Bone marrow (tissue), 2 donors: Measurements from ENCODE around the gene CNPPD1.

Experiments used
- DNase-seq, 2 donors: peaks; one replicate each; lab custom pipeline; 2025; lab: John Stamatoyannopoulos, UW

Gene CNPPD1

DNA sequence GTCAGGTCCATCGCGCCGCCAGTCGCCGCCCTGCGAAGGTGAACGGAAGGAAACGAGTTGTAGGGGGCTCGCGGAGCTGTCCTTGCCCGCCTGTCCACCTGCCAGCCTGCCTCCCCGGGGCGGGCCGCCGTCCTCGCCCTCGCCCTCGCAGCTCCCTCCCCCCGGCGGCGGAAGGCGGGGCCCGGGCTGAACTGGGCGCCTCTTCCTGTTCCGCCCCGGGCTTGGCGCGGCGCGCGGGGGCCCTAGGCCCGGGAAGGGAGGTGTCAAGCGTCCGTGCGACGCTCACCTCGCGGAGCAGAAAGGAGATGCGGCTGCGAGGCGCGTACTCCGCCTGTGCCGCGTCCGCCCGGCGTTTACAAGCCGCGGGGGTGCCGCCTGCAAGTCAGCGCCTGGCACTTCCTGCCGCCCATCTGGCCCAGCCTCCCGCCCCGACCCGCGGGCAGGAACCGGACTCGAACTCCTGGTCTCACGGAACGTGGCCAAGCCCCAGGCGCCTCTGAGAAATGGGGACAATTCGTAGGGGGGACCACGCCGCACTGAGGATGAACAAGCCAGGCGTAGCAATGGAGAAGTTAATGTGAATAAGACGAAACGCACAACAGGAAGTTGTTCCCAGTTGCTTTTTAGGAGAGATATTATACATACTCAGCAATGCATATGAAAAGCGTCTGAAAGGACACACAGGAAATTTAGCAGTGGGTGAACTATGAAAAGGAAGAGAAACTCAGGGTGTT lies at the start of gene CNPPD1:
Gene CNPPD1 (minus strand): TSS at position 108 of the 734 bp plus-strand sequence. CDS start 97 bp downstream, at position 11.
- DNase-seq, result peak; percentile 66 to 75

DNA sequence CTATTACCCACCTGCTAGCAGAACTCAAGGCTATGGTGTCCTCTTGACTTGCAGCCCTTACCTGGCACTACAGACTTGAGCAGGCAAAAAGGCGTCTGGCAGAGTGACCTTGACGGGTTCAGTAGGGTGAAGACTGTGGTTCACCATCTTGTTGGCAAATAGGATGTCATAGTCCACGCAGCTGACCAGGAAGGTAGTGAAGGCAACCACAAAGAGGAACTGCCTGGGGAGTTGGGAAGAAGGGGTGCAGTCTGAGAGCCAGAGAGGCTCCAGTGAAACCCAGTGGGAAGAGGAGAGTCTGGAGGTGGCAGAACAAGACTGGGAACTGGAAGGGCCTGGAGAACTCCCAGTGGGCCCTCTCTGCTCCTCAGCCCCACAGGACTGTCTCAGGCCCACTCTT lies 48.6 kb upstream of the CNPPD1 start:
- no peak for DNase-seq

DNA sequence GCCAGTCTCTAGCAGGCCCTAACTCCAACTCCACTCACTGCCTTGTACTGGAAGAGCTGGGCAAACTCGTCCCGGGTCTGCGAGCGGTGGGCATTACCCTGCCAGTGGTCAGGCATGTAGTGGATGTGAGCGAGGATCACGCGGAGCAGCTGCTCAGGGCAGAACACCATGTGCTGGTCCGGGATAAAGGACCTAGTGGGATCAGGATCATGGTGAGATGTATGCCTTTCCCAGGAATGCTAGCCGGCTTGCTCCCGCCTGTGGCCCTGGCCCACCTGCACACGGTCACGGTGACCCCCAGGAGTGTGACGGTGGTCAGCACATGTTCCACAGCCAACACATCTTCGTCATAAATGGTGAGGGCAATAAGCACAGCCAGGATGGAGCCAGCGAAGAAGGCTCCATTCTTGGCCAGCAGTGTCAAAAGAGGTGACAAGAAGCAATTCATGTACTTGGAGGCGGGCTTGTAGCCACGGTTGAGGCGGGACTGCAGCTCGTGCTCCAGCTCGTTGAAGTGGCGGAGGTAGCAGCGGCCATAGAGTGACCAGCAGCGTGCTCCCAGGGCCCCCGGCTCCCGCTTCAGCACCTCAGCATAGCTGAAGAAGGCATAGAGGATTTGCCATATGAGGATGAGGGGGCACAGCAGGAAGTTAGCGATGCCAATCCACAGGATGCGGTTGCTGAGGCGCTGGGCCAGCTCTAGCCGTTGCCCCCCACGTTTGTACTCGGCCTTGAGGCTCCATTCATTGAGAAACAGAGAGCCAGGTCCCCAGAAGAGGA lies 47.3 kb upstream of the CNPPD1 start:
- DNase-seq, result no peak

DNA sequence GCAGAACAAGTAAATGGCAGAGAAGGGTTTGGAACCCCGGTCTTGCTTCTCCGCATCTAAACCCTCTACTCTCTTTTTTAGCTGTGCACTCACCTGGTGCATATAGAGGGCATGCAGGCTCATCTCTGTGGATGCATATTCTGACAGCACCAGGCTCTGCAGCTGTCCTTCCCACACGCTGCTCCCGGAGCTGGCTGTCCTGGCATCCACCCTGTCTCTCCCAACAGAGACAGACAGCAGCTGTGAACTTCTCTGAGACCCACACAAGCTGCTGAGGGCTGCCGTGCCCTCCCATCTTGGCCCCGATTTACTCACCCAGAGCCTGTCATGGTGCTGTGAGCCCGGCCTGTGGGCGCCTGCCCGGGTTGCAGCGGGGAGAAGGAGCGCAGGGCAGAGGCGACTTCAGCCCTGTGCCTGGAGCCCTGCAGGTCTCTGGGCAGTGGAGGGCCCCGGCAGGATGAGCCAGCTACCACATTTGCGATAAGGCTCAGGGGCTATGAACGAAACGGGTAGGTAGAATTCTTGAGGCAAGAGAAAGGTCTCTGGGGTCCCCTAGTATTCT lies 45.3 kb upstream of the CNPPD1 start:
- DNase-seq, result no peak

DNA sequence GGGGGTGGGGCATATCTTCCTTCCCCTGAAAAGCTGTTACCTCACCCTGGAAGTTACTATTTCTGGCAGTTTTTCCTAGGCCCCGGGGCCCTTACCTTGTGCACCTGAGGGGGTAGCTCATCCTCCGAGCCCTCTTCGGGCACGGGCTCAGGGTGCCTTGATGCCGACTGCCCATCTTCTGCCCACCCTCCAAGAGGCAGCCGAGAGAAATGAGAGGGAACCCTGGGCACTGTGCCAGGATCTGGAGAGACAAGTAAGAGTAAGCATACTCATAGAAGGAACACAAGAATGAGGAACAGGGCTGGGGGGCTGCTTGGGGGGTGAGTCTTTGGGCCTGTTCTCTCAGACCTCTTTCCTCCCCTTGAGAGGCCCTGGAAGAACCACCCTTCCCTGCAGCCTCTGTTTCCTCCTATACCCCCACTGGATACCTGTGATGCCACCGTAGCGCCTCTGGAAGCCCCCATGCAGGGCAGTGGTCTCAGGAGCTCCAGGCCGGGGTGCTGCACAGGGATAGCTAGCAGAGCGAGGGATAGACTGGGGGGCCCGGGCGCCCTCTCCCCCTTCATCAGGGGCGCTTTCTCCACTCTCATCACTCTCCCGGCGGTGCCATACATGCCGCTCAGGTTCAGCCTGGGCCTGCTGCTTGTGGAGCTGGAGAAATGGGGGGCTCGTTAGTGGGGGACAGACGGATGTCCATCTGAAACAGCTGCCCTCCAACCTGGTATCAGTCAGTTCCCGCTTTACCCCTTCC lies 44.1 kb upstream of the CNPPD1 start:
- DNase-seq, result no peak

DNA sequence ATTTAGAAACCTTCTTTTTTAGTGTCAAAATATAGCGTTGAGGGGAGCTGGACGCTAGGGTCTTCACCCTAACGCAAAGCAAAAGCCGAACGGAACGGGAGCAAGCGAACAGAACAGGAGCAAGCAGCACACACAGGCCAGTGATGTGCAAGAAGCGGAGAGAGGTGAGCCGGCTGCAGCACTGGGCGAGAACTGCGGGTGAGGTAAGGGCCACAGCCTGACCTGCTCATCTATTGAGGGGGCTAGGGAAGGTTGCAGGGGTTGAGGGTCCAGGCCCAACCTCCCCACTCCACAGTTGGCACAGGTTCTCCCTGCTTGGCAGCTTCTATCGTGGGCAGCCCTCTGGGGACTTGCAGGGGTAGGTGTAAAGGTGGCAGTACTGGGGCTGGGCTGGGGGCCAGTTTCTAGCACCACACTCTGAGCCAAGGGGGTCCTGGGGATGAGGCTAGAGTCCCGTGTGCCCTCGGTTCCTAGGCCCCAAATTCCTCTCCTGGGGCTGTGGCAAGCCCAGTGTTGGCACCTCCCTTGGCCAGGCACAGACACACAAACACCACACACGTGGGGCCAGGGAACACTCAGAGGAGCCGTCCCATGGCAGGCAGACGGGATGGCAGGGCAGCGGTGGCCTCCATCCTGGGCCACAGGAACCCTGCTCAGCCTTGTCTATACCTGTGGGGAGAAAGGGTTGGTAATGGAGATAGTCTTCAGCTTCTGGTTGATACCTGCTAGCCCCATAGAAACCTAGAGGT lies 43.2 kb upstream of the CNPPD1 start:
- DNase-seq, result no peak

DNA sequence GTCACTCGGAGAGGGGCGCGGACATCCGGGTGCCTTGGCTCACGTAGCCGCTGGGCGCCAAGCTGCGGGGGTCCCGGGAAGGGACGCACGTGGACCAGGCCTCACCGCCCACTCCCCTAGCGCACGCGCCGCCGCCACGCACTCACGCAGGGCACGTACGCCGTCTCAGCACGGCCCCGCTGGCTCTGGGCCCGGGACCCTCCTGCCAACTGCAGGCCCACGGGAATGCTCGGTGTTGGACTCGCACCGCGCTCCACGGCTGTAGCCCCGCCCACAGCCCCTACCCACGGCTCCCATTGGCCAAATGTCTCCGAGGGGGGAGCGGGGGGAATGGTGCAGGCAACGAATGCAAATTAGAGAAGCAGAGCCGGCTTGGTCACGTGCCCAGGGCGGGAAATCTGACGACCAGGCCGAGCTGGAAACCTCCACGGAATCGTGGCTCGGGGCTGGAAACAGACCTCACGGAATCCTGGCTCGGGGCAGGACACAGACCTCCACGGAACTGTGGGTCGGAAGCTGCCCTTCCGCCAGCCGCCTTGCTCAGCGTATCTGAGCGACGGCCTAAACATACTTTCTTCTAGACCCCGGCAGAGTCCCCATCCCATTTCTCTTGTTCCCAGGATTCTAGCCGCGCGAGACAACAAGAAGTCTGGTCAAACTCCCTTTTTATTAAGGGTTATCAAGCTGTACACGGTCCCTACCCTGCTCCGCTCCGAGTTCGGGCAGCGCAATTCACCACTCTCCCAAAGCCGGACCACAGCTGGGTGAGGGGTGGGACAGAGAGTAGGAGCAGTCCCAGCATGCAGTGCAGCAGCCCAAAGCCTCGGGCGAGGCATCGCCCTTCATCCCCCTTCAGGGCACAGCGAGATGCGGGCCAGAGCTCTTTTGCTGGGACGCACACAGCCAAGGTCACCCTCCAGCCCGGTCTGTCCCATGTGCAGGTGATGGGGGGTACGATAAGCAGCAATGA lies 42.3 kb upstream of the CNPPD1 start, which contains the start of gene ABCB6:
Gene ABCB6 (minus strand): TSS at position 227 of the 970 bp plus-strand sequence. CDS start 285 bp downstream, outside the sequence.
- peak in 1 of 2 donors; percentile 22 for DNase-seq

DNA sequence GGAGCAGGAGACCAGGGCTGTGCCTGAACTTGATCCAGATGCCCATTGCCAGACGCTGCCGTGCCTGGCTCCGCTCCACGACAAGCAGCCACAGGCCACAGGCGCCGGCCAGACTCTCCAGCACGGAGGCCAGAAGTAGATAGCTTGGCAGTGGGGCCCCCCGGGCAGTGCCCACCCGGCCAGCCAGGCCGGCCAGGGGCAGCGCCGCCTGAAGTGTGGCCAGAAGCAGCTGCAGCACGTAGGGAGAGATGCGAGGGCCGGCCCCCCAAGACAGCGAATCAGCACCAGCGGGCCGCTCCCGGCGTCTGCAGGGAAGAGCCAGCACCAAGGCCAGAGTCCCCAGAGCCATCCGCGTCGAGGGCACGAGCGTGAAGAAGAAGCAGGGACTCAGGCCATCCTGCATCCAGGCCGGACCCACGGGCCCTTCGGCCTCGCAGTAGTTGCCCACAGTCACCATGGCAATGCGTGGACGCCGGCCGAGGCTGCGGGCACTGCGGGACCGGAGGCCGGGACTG lies 41.5 kb upstream of the CNPPD1 start:
- peak in 1 of 2 donors; percentile 48 for DNase-seq

DNA sequence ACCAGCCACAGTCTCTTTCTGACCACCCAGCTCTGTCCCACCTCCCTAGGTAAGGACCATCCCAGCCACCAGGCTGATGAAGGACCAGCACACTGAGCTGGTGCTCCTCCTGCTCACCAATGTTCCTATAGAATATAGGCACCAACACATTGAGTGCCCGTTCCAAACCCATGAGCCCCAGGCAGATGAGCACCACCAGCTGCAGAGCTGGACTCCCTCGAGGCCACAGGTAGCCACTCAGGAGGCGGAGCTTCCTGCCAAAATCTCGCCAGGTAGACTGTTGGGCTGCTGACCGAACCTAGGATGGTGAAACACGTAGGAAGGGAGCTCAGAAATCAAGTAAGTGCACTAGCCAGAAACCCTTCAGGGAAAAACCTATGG lies 39.8 kb upstream of the CNPPD1 start:
- DNase-seq, result no peak

DNA sequence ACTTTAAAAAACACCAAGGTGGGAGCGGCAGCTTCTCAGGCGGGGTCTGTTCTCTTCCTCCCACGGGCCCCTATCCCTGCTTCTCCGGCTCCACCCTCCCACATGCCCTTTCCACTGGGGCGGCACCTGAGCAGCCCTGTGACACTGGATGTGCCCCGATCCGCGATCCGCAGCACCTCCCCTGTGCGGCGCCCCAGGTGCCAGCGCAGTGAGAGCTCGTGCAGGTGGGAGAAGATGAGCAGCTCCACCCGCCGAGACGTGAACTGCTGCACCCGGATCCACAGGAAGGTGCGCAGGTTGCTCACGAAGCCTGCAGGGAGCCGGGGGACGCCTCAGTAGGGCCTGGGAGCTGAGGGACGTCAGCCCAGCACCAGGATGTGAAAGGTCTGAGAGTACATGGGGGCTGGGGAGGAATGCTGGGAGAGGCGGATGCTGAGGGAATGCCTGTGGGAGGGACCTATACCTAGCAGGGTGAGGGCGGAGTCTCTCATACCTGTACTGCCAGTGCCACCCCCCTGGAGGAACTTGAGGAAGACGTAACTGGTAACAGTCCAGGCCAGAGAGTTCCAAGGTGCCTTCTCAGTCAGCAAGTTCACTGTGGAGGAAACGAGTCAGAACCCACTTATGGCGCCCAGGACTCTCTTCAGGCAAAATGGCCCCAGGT lies 39.3 kb upstream of the CNPPD1 start:
- DNase-seq, result no peak

DNA sequence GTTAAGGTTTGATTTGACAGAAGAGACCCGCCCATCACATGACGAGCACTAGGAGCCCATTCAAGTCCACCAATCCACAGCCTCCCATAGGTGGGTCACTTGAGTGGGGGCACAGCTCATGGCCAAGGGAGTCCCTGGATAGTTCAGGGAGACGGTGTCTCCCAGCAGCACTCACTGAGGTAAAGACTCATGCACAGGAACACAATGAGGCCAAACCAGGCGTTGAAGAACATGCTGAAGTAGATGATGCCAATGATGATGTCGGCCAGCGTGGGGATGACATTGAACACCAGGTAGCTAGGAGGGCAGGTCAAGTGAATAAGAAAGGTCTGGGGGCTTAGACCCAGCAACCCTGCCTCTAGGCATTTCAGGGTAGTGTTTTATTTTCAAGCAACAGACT lies 38.1 kb upstream of the CNPPD1 start:
- no peak for DNase-seq

DNA sequence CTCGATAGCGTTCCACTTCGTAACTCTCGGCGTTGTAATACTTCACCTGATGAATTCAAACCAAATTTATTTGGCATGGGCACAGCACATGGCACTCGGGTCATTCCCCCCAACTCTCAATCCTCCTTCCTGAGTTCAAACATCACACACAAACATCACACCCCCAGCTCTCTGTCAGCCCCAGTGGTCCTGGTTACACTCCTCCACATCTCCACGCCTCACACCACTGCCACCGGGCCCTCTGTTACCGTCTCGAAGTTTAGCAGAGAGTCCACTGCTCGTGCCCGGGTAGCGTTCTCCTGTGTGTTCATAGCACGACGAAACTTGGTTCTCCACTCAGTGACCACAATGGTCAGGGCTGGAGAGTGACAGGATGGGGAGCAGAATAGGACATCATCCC lies 37.4 kb upstream of the CNPPD1 start:
- no peak for DNase-seq

DNA sequence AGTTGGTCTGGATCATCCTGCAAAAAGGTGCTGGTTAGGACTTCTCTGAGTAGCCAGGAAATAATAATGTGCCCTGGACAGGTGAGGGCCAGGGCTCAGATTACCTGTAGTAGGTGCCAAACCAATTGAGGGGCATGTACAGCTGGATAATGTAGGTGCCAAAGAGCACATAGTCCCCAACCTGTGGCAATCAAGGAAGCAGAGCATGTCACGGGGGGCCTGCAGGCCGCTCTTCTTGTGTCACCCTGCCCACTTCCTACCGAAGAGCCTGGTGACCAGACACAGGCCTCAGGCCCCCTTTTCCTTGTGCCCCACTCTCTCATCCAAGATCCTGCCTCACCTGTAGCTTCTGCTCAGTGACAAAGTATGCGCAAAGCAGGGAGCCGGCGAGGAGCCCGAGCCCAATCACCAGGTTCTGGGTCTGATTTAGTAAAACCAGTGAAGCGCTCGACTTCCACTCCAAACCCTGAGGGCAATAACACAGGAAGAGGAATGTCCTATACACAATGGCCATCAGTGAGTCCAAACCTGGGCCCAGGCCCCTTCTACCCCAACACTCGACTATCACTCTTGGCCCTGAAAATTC lies 36.9 kb upstream of the CNPPD1 start:
- DNase-seq, result no peak

DNA sequence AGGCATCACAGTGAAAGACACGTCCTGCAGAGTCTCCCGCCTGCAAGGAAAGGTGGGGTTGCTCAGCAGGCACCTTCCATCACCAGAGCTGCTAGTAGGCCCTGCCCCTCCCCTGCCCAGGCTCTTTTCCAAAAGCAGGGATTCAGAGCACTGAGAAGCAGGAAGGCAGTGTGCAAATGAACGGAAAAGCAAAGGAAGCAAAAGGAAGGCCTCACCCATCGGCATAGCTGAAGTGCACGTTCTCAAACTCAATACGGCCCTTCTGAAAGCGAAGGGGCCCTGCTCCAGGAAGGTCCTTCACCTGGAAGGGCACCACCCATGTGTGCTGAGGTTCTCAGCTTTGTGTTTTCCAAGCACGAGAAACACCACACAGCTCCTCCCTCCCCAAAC lies 36.3 kb upstream of the CNPPD1 start:
- DNase-seq, result no peak

DNA sequence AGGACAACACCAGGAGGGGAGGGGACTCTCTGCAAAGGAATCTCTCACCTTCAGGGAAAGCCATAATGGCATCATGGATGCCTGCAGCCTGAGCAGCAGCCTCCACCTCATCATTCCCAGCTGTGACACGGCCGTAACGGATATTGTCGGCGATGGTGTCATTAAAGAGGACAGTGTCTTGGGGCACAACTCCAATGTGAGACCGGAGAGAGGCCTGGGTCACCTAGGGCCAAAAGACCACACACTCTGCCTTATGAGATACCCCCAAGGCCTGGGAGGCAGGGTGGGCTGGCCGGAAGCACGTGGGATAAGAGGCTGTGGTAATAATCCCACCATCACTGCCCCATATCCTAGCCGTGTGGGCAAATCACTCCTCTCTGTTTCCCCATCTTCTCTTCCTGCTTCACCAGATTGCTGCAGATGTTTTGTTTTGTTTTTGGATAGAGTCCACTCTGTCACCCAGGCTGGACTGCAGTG lies 34.2 kb upstream of the CNPPD1 start:
- DNase-seq, result no peak

DNA sequence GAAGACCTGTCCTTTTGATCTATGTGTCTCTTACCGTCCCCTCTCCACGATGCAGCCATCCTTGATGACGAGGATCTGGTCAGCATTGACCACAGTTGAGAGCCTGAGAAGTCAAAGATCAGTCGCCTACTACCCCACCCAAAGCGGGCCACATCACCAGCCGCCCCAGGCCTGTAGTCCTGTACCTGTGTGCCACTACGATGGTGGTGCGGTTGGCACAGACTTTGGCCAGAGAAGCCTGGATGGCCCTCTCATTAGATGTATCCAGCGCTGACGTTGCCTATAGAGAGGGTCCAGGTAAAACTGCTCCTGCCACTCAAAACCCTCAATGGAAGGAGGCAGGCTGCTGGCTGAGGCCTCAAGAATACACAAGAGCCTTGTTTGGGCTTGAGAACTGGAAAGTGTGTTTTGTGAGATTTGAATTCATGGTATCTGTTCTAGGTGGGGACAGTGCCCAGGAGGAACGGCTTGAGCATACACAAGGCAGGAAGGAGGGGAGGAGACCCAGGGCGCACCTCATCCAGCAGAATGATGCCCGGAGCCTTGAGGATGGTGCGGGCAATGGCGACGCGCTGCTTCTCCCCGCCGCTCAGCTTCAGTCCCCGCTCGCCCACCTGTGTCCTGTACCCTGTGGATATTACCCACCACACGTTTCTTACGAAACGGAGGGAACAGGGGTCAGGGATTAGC lies 33.6 kb upstream of the CNPPD1 start:
- no peak for DNase-seq

DNA sequence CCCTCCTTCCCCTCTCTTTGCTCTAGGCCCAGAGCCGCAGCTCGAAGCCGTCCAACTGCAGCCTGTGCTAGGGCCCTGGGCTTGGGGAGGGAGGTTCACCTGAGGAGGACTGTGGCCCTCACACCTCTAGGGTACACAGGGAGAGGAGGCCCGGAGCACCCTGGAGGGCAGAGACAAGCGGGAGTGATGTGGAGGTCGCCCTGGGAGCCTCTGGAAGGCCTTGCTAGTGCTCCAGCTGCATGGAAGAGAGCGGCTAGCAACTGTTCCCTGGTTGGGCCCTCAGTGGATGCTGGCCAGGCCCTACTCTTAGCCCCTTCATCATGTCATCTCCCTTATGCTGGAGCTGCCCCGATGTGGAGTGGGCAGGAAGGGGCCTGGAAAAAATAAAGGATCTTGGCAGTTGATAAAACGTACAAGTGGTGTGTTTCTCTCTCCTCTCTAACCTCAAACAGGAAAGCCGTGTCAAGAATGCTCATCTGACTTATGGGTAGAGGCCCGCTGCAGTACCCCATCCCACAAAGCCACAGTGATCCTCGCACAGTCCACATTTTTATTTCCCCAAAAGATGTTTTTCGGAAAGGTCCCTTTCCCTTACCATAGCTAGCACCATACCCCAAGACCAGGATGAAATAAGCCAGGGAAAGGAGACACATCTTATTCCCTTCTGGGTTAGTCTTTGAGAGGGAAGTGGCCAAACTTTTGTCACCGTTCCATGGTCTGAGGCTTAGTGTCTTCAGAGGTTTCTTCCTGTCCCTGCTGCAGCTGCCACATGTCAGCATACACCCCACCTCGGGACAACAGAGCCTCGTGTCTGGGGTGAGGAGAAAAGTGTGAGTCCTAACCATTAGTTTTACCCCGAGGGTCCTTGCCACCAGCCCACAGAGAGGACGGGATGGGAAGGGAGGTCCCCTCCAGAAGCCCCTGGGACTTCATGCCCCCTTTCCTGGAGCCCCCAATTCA lies 32.8 kb upstream of the CNPPD1 start:
- DNase-seq, result no peak
